Measurements from ENCODE around the gene PAK2. TPM values are rescaled to one million over a fixed set of nuclear protein-coding genes. Genes with fewer than 3 reads are reported as not detected.

PAK2 gene
- total RNA-seq, result 10 to 100 TPM; 22.1 to 62.0 (median 51.4) TPM
- 10 to 100 TPM; 15.3 to 43.5 (median 16.3) TPM for polyA plus RNA-seq
- long read RNA-seq, donor 1, full-length matches to known transcripts, result 4 of 4 reads
- long read RNA-seq, donor 1, partial matches to known transcripts, result 0 of 4 reads
- long read RNA-seq, donor 1, other reads (novel, unspliced or antisense), result 0 of 4 reads
- long read RNA-seq, donor 2, full-length matches to known transcripts, result 2 of 7 reads
- long read RNA-seq, donor 2, partial matches to known transcripts, result 5 of 7 reads
- long read RNA-seq, donor 2, other reads (novel, unspliced or antisense), result 0 of 7 reads
- long read RNA-seq, donor 3, full-length matches to known transcripts, result 11 of 11 reads
- long read RNA-seq, donor 3, partial matches to known transcripts, result 0 of 11 reads
- long read RNA-seq, donor 3, other reads (novel, unspliced or antisense), result 0 of 11 reads
- long read RNA-seq, donor 4, full-length matches to known transcripts, result 5 of 17 reads
- long read RNA-seq, donor 4, partial matches to known transcripts, result 10 of 17 reads
- long read RNA-seq, donor 4, other reads (novel, unspliced or antisense), result 2 of 17 reads
- long read RNA-seq, donor 5, full-length matches to known transcripts, result 25 of 32 reads
- long read RNA-seq, donor 5, partial matches to known transcripts, result 3 of 32 reads
- long read RNA-seq, donor 5, other reads (novel, unspliced or antisense), result 4 of 32 reads
- long read RNA-seq, donor 6, full-length matches to known transcripts, result 3 of 21 reads
- long read RNA-seq, donor 6, partial matches to known transcripts, result 17 of 21 reads
- long read RNA-seq, donor 6, other reads (novel, unspliced or antisense), result 1 of 21 reads
- long read RNA-seq, donor 7, full-length matches to known transcripts, result 5 of 11 reads
- long read RNA-seq, donor 7, partial matches to known transcripts, result 6 of 11 reads
- long read RNA-seq, donor 7, other reads (novel, unspliced or antisense), result 0 of 11 reads
- long read RNA-seq, donor 8, full-length matches to known transcripts, result 3 of 10 reads
- long read RNA-seq, donor 8, partial matches to known transcripts, result 7 of 10 reads
- long read RNA-seq, donor 8, other reads (novel, unspliced or antisense), result 0 of 10 reads
- long read RNA-seq, donor 9, full-length matches to known transcripts, result 2 of 12 reads
- long read RNA-seq, donor 9, partial matches to known transcripts, result 10 of 12 reads
- long read RNA-seq, donor 9, other reads (novel, unspliced or antisense), result 0 of 12 reads
- long read RNA-seq, donor 10, full-length matches to known transcripts, result 1 of 1 reads
- long read RNA-seq, donor 10, partial matches to known transcripts, result 0 of 1 reads
- long read RNA-seq, donor 10, other reads (novel, unspliced or antisense), result 0 of 1 reads

DNA sequence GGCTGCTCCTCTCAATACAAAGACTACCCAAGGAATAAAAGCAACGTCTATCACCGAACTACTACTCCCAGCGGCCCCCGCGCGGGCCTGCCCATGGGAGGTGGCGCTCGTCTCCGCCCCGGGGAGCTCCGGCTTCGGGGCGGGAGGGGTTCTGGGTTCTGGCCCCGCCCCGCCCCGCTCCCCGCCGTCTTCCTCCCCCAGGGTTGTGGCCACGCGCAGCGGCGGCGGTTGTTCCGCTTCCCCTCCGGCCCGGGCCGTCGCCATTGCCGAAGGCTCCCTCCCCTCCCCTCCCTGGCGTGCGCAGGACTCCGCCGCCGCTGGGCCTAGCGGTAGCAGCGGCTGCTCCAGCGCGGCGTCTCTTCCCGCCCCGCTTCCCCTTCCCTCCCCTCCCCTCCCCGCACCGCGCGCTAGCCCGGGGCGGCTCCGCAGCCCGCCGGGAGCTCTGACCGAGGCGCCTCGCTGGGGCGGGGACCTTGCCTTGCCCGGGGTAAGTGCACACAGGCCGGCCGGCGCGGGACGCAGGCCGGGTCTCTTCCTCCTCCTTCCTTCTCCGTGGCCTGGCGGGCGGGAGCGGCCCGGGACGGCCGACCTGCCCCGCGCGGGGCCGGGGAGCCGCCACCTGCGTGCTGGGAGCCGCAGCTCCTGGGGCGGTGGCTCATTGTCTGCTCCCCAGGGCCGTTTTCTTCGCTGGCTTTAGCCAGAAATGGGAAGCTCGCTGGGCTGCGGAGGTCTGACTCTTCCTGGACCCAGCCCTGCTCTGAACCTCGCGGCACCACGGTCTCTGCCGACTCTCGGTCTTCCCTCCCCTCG is at the start of gene PAK2:
PAK2 (plus strand) TSS at position 187 of the 810 bp plus-strand sequence. CDS start 42,790 bp downstream, outside the sequence.
- WGBS, 4 donors, result 1% methylated on average over 11 to 86 of the region's 86 CpGs
- no peaks in the 10 kb centered on the region for H3K9me3 ChIP-seq (replicated peaks in 1 of 3)
- peaks cover 6 to 16% of the 10 kb centered on the region in 2 donors for H3K4me1 ChIP-seq (replicated peaks in 1 of 2)
- no peaks in the 10 kb centered on the region for H3K27me3 ChIP-seq
- H3K27ac ChIP-seq, result peak within 1 kb of the TSS; percentile 93 to 99 (median 95)
- peak; percentile 90 to 94 (median 92) for DNase-seq
- intact Hi-C loops (cut with DNase I), result loop anchor here in 1 of 2 donors (10.0 kb wide), 1 partner anchor 65 kb away; no protein-coding TSS in a partner anchor
- TF ChIP-seq, protein P1, sequence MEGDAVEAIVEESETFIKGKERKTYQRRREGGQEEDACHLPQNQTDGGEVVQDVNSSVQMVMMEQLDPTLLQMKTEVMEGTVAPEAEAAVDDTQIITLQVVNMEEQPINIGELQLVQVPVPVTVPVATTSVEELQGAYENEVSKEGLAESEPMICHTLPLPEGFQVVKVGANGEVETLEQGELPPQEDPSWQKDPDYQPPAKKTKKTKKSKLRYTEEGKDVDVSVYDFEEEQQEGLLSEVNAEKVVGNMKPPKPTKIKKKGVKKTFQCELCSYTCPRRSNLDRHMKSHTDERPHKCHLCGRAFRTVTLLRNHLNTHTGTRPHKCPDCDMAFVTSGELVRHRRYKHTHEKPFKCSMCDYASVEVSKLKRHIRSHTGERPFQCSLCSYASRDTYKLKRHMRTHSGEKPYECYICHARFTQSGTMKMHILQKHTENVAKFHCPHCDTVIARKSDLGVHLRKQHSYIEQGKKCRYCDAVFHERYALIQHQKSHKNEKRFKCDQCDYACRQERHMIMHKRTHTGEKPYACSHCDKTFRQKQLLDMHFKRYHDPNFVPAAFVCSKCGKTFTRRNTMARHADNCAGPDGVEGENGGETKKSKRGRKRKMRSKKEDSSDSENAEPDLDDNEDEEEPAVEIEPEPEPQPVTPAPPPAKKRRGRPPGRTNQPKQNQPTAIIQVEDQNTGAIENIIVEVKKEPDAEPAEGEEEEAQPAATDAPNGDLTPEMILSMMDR (IDR thresholded peaks at IDR 0.05), result peak in 1 of 6 experiments; percentile 19
- TF ChIP-seq POLR2A (IDR thresholded peaks at IDR 0.05), result peak in 1 of 2 donors; percentile 74
- H3K4me3 ChIP-seq, result peak within 1 kb of the TSS; percentile 75 to 99 (median 84)
- no peaks in the 10 kb centered on the region for H3K36me3 ChIP-seq (replicated peaks in 1 of 2)

DNA sequence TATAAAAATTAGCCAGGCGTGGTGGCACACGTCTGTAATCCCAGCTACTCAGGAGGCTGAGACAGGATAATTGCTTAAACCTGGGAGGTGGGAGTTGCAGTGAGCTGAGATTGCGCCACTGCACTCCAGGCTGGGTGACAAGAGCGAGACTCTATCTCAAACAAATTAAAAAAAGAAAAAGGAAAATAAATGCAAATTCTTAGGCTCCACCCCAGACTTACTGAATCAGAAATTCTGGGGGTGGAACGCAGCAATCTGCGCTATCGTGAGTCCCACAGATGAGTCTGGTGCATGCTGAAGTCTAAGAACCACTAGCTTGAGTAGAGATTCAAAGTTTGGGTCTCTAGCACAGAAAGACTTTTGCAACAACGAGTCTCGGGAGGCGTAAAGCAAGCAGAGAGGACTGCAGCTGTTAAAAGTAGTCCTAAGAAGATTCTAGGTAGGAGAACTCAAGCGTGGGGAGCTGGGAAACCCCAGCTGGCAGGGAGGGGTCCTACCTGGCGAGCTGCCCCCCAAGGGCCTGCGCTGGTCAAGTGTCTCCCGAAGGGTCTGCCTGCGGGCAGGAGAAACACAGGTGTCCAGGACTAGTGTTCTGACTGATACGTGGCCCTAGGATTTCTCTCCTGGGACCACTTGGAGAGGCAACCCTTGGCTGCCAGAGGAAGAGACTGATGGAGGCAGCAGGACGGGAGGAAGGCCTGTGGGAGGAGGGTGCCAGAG is 49.6 kb upstream of the PAK2 start:
- no peaks in the 10 kb centered on the region for H3K9me3 ChIP-seq (replicated peaks in 1 of 3)
- H3K4me3 ChIP-seq, result no peak overlapping the region
- H3K27me3 ChIP-seq, result peaks cover 3% of the 10 kb centered on the region
- DNase-seq, result no peak
- TF ChIP-seq, protein P1 (IDR thresholded peaks at IDR 0.05), result no peak
- no peak for TF ChIP-seq POLR2A (IDR thresholded peaks at IDR 0.05)
- peaks cover 0 to 5% of the 10 kb centered on the region in 2 donors for H3K4me1 ChIP-seq (replicated peaks in 1 of 2)
- intact Hi-C loops (cut with DNase I), result loop anchor here (5.0 to 10.0 kb wide), 4 partner anchors 83 to 435 kb away; no protein-coding TSS in a partner anchor
- 80 to 90% (median 84%) methylated on average over 17 of the region's 17 CpGs for WGBS, 4 donors
- H3K36me3 ChIP-seq (replicated peaks in 1 of 2), result no peaks in the 10 kb centered on the region
- no peak overlapping the region for H3K27ac ChIP-seq

DNA sequence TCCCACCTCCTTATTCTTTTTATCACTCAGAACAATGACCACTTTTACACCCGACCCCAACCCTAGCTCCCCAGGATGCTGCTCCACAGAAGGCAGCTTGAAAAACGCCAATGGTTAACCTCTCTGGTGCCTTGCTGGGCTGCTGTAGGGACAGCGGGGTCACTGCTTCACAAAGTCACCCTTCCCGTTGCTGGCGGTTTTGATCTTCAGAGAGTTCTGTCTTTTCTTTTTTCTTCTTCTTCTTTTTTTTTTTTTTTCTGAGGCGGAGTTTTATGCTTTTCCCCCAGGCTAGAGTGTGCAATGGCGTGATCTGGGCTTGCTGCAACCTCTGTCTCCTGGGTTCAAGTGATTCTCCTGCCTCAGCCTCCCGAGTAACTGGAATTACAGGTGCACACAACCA is 48.3 kb upstream of the PAK2 start:
- H3K9me3 ChIP-seq (replicated peaks in 1 of 3), result no peaks in the 10 kb centered on the region
- no peak for DNase-seq
- peaks cover 3% of the 10 kb centered on the region for H3K27me3 ChIP-seq
- WGBS, 4 donors, result 59 to 70% (median 61%) methylated on average over 8 of the region's 8 CpGs
- intact Hi-C loops (cut with DNase I), result loop anchor here in 1 of 2 donors (10.0 kb wide), 1 partner anchor 157 kb away; no protein-coding TSS in a partner anchor
- no peak overlapping the region for H3K4me3 ChIP-seq
- H3K36me3 ChIP-seq (replicated peaks in 1 of 2), result no peaks in the 10 kb centered on the region
- peaks cover 0 to 3% of the 10 kb centered on the region in 2 donors for H3K4me1 ChIP-seq (replicated peaks in 1 of 2)
- TF ChIP-seq POLR2A (IDR thresholded peaks at IDR 0.05), result no peak
- TF ChIP-seq, protein P1 (IDR thresholded peaks at IDR 0.05), result no peak
- no peak overlapping the region for H3K27ac ChIP-seq
